ENCODE data around the gene PCDHA9. TPM values are rescaled to one million over a fixed set of nuclear protein-coding genes. Genes with fewer than 3 reads are reported as not detected.
"Not testable (repeated sequence)": the region's sequence is repeated elsewhere in the genome, so short reads cannot be mapped to it uniquely, and the experiment has no call there.

Gene PCDHA9
- 0.10 TPM for total RNA-seq

- DNase-seq: not testable (repeated sequence)
Measured at GRCh38 chr5:140848139-140849102, at the start of gene PCDHA9. Gene PCDHA9, plus strand, starts transcription at chr5:140848382. Its CDS starts 114 bp downstream, at chr5:140848496.

GRCh38 chr5:140800816-140801493 lies 47.2 kb upstream of the PCDHA9 start, which contains the start of gene PCDHA3:
Gene PCDHA3, plus strand, starts transcription at chr5:140801057.
- peak; percentile 18 for DNase-seq

- DNase-seq: no peak
Measured at GRCh38 chr5:140801494-140801841, 46.7 kb upstream of the PCDHA9 start.

GRCh38 chr5:140802381-140802780 lies 45.8 kb upstream of the PCDHA9 start:
- DNase-seq: not testable (repeated sequence)

- DNase-seq: no peak
Measured at GRCh38 chr5:140802781-140803271, 45.4 kb upstream of the PCDHA9 start.

- DNase-seq: peak; percentile 20
Measured at GRCh38 chr5:140806834-140807775, 41.1 kb upstream of the PCDHA9 start, which contains the start of gene PCDHA4. Gene PCDHA4, plus strand, starts transcription at chr5:140807068.

GRCh38 chr5:140808241-140808888 lies 39.8 kb upstream of the PCDHA9 start:
- DNase-seq: not testable (repeated sequence)

GRCh38 chr5:140808889-140809291 lies 39.3 kb upstream of the PCDHA9 start:
- no peak for DNase-seq

GRCh38 chr5:140821375-140822280 lies 26.6 kb upstream of the PCDHA9 start, which contains the start of gene PCDHA5:
Gene PCDHA5, plus strand, starts transcription at chr5:140821613.
- DNase-seq: peak; percentile 10

GRCh38 chr5:140822281-140822629 lies 25.9 kb upstream of the PCDHA9 start:
- no peak for DNase-seq

- DNase-seq: not testable (repeated sequence)
Measured at GRCh38 chr5:140822969-140823368, 25.2 kb upstream of the PCDHA9 start.

GRCh38 chr5:140823475-140823874 lies 24.7 kb upstream of the PCDHA9 start:
- no peak for DNase-seq

- peak; percentile 1 for DNase-seq
Measured at GRCh38 chr5:140827704-140828361, 20.3 kb upstream of the PCDHA9 start, which contains the start of gene PCDHA6. Gene PCDHA6, plus strand, starts transcription at chr5:140827960. Its CDS starts 132 bp downstream, at chr5:140828092.

GRCh38 chr5:140828362-140828737 lies 19.8 kb upstream of the PCDHA9 start:
- DNase-seq: no peak

- not testable (repeated sequence) for DNase-seq
Measured at GRCh38 chr5:140829511-140830501, 18.4 kb upstream of the PCDHA9 start.

GRCh38 chr5:140833993-140834392 lies 14.2 kb upstream of the PCDHA9 start, which contains the start of gene PCDHA7:
Gene PCDHA7, plus strand, starts transcription at chr5:140834269. Its CDS starts 115 bp downstream, at chr5:140834384.
- DNase-seq: peak; percentile 6

GRCh38 chr5:140834439-140835008 lies 13.7 kb upstream of the PCDHA9 start:
- DNase-seq: not testable (repeated sequence)

Data from tongue (tissue), 2 donors.